GM23338 (cell line): ENCODE data around the gene PGM2.

Experiments used
- CREB1 ChIP-seq: fragments of 250-450 bp; sonication (Bioruptor Pico); IDR thresholded peaks from 2 replicates; pipeline ENCODE4 v1.5.0; 2020; ENCODE audit warnings: low read depth, mild to moderate bottlenecking, moderate library complexity
- EZH2 ChIP-seq: fragments of 200-600 bp; sonication (generic); IDR thresholded peaks from one replicate; pipeline ENCODE4 v1.8.0; 2017; ENCODE audit warnings: antibody characterized with exemption, mild to moderate bottlenecking, low read depth; ENCODE audit not compliant: unreplicated experiment
- EZH2phosphoT487 ChIP-seq: fragments of 200-600 bp; sonication (generic); IDR thresholded peaks from one replicate; pipeline ENCODE4 v1.8.1; 2018; ENCODE audit warnings: antibody characterized with exemption; ENCODE audit not compliant: unreplicated experiment
- JUNB ChIP-seq: IDR thresholded peaks from one replicate; pipeline ENCODE4 v1.6.1; 2016; ENCODE audit warnings: antibody characterized with exemption; ENCODE audit not compliant: unreplicated experiment
- NANOG ChIP-seq: IDR thresholded peaks from 2 replicates; pipeline ENCODE4 v1.6.1; 2016; ENCODE audit warnings: antibody characterized with exemption, borderline replicate concordance
- POLR2AphosphoS5 ChIP-seq: IDR thresholded peaks from 2 replicates; pipeline ENCODE4 v1.6.1; 2016; ENCODE audit warnings: antibody characterized with exemption, low read depth
- STAT1 ChIP-seq: IDR thresholded peaks from one replicate; pipeline ENCODE4 v1.6.1; 2016; ENCODE audit warnings: antibody characterized with exemption; ENCODE audit not compliant: unreplicated experiment
- ZNF114 ChIP-seq: fragments of 250-450 bp; sonication (Bioruptor Pico); IDR thresholded peaks from 2 replicates; pipeline ENCODE4 v1.5.0; 2020; ENCODE audit warnings: mild to moderate bottlenecking, moderate library complexity
- ZNF331 ChIP-seq: fragments of 250-450 bp; sonication (Bioruptor Pico); IDR thresholded peaks from 2 replicates; pipeline ENCODE4 v1.5.0; 2020; ENCODE audit warnings: low read depth, mild to moderate bottlenecking, moderate library complexity
- ZNF462 ChIP-seq: fragments of 250-450 bp; sonication (Bioruptor Pico); IDR thresholded peaks from 2 replicates; pipeline ENCODE4 v1.5.0; 2020; ENCODE audit warnings: mild to moderate bottlenecking, moderate library complexity
- TF ChIP-seq, protein P1 (sequence below), 2 experiments: fragments of 200-600 bp in 1 of 2; sonication (generic) in 1 of 2; conservative IDR thresholded peaks; 2 replicates each; pipeline versions ENCODE4 v1.5.1 to v1.6.1; 2016 to 2017; ENCODE audit warnings: antibody characterized with exemption in 2 of 2, low read depth in 2 of 2, mild to moderate bottlenecking in 2 of 2, moderate library complexity in 1 of 2
- TF ChIP-seq, protein P2 (sequence below): IDR thresholded peaks from one replicate; pipeline ENCODE4 v1.6.1; 2018; ENCODE audit warnings: antibody characterized with exemption; ENCODE audit not compliant: unreplicated experiment
- TF ChIP-seq, protein P3 (sequence below): IDR thresholded peaks from 2 replicates; pipeline ENCODE4 v1.6.1; 2016; ENCODE audit warnings: antibody characterized with exemption

- TF ChIP-seq CREB1 (no peak), POLR2AphosphoS5 (no peak), EZH2phosphoT487 (no peak), NANOG (no peak), EZH2 (no peak), ZNF331 (CRISPR knock-in tag) (no peak), STAT1 (no peak), JUNB (no peak), ZNF462 (CRISPR knock-in tag) (no peak), ZNF114 (CRISPR knock-in tag) (no peak)
- TF ChIP-seq, protein P1, sequence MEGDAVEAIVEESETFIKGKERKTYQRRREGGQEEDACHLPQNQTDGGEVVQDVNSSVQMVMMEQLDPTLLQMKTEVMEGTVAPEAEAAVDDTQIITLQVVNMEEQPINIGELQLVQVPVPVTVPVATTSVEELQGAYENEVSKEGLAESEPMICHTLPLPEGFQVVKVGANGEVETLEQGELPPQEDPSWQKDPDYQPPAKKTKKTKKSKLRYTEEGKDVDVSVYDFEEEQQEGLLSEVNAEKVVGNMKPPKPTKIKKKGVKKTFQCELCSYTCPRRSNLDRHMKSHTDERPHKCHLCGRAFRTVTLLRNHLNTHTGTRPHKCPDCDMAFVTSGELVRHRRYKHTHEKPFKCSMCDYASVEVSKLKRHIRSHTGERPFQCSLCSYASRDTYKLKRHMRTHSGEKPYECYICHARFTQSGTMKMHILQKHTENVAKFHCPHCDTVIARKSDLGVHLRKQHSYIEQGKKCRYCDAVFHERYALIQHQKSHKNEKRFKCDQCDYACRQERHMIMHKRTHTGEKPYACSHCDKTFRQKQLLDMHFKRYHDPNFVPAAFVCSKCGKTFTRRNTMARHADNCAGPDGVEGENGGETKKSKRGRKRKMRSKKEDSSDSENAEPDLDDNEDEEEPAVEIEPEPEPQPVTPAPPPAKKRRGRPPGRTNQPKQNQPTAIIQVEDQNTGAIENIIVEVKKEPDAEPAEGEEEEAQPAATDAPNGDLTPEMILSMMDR (conservative IDR thresholded peaks at IDR 0.05; ENCODE audit: low read depth in 2 of 2): no peak
- TF ChIP-seq, protein P2, sequence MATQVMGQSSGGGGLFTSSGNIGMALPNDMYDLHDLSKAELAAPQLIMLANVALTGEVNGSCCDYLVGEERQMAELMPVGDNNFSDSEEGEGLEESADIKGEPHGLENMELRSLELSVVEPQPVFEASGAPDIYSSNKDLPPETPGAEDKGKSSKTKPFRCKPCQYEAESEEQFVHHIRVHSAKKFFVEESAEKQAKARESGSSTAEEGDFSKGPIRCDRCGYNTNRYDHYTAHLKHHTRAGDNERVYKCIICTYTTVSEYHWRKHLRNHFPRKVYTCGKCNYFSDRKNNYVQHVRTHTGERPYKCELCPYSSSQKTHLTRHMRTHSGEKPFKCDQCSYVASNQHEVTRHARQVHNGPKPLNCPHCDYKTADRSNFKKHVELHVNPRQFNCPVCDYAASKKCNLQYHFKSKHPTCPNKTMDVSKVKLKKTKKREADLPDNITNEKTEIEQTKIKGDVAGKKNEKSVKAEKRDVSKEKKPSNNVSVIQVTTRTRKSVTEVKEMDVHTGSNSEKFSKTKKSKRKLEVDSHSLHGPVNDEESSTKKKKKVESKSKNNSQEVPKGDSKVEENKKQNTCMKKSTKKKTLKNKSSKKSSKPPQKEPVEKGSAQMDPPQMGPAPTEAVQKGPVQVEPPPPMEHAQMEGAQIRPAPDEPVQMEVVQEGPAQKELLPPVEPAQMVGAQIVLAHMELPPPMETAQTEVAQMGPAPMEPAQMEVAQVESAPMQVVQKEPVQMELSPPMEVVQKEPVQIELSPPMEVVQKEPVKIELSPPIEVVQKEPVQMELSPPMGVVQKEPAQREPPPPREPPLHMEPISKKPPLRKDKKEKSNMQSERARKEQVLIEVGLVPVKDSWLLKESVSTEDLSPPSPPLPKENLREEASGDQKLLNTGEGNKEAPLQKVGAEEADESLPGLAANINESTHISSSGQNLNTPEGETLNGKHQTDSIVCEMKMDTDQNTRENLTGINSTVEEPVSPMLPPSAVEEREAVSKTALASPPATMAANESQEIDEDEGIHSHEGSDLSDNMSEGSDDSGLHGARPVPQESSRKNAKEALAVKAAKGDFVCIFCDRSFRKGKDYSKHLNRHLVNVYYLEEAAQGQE: no peak
- TF ChIP-seq, protein P3, sequence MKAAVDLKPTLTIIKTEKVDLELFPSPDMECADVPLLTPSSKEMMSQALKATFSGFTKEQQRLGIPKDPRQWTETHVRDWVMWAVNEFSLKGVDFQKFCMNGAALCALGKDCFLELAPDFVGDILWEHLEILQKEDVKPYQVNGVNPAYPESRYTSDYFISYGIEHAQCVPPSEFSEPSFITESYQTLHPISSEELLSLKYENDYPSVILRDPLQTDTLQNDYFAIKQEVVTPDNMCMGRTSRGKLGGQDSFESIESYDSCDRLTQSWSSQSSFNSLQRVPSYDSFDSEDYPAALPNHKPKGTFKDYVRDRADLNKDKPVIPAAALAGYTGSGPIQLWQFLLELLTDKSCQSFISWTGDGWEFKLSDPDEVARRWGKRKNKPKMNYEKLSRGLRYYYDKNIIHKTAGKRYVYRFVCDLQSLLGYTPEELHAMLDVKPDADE: no peak
Observed at GRCh38 chr4:37891260-37892159, 65.0 kb downstream of the PGM2 start.
